IPS-20b (cell line): ENCODE data around the gene PTCH1.

Source experiments
- H3K27ac ChIP-seq: one replicate; pipeline ENCODE4 v1.5.1; 2013; ENCODE audit warnings: low read length
- H3K27me3 ChIP-seq: 2 replicates; pipeline ENCODE4 v1.6.1; 2013; ENCODE audit warnings: mild to moderate bottlenecking, low read length, inconsistent platforms; ENCODE audit not compliant: insufficient read depth
- H3K36me3 ChIP-seq: 2 replicates; pipeline ENCODE4 v1.6.1; 2013; ENCODE audit warnings: low read depth, mild to moderate bottlenecking, inconsistent platforms, low read length, moderate library complexity; ENCODE audit not compliant: insufficient read depth
- H3K4me1 ChIP-seq: 2 replicates; pipeline ENCODE4 v1.6.1; 2013; ENCODE audit warnings: mild to moderate bottlenecking, control low read depth, inconsistent platforms, low read length, moderate library complexity; ENCODE audit not compliant: insufficient read depth
- H3K4me3 ChIP-seq: 2 replicates; pipeline ENCODE4 v1.5.1; 2013; ENCODE audit warnings: mild to moderate bottlenecking, low read length, inconsistent platforms
- H3K9ac ChIP-seq: 2 replicates; pipeline ENCODE4 v1.6.1; 2013; ENCODE audit warnings: low read depth, mild to moderate bottlenecking, inconsistent platforms, low read length, moderate library complexity
- H3K9me3 ChIP-seq: 2 replicates; pipeline ENCODE4 v1.6.1; 2013; ENCODE audit warnings: mild to moderate bottlenecking, low read depth, low read length, inconsistent platforms; ENCODE audit not compliant: insufficient read depth

PTCH1 gene

DNA sequence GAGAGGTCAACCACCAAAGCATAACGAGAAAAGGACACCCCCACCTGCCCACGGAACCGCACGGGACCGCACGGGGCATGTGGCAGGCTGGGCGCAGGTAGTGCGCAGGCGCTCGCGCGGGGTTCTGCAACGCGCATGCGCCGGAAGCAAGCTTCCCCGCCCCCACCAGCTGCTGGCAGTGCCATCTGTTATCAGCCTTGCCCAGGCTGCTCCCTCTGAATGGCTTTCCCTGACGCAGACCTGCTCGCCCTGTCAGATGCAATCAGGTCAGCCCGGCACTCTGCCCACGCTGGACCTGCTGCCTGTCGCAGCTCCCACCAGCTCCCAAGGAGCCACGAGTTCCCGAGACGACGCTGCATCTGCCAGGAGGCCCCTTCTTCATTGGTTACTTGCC, 22.8 kb downstream of the PTCH1 start:
- no peaks in the 10 kb centered on the region for H3K9me3 ChIP-seq
- peaks cover 35% of the 10 kb centered on the region for H3K4me1 ChIP-seq
- H3K27me3 ChIP-seq, result no peaks in the 10 kb centered on the region
- H3K9ac ChIP-seq, result no peak overlapping the region
- no peak overlapping the region for H3K4me3 ChIP-seq
- no peak overlapping the region for H3K27ac ChIP-seq
- peaks cover 5% of the 10 kb centered on the region; the same call in 1 of the 2 replicates for H3K36me3 ChIP-seq

GRCh38 chr9:95493402-95493801, 23.4 kb downstream of the PTCH1 start:
- H3K27ac ChIP-seq, result no peak overlapping the region
- no peak overlapping the region for H3K4me3 ChIP-seq
- H3K9ac ChIP-seq, result no peak overlapping the region
- H3K4me1 ChIP-seq, result peaks cover 35% of the 10 kb centered on the region
- H3K9me3 ChIP-seq, result no peaks in the 10 kb centered on the region
- no peaks in the 10 kb centered on the region for H3K36me3 ChIP-seq
- no peaks in the 10 kb centered on the region for H3K27me3 ChIP-seq

- Histone ChIP-seq H3K4me3 (no peak overlapping the region), H3K27me3 (no peaks in the 10 kb centered on the region), H3K27ac (no peak overlapping the region), H3K36me3 (no peaks in the 10 kb centered on the region), H3K9me3 (no peaks in the 10 kb centered on the region), H3K9ac (no peak overlapping the region), H3K4me1 (peaks cover 20% of the 10 kb centered on the region; the same call in 1 of the 2 replicates)
These were observed 25.0 kb downstream of the PTCH1 start for GRCh38 chr9:95491543-95492320.

DNA sequence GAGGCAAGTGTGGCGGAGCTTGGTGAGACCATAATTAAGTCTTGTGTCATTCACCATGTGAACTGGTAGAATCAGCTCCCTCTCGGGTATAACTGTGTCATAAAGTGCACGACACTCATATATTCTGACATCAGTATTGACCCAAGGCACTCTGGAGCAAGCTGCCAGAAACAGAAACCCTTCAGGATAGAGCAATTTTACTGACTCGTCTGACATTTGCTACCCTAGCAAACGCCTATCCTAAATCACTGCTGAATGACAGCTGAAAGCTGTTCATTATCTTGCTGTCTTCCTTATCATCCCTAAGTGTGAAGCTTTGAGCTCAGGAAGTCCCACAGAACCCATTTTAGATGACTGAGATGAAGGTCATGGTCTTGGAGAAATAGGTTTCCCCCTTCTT, 27.8 kb downstream of the PTCH1 start:
- Histone ChIP-seq H3K9me3 (no peaks in the 10 kb centered on the region), H3K36me3 (peaks cover 7% of the 10 kb centered on the region), H3K4me1 (no peaks in the 10 kb centered on the region), H3K4me3 (no peak overlapping the region), H3K27me3 (no peaks in the 10 kb centered on the region), H3K27ac (no peak overlapping the region), H3K9ac (no peak overlapping the region)

- Histone ChIP-seq H3K9me3 (no peaks in the 10 kb centered on the region), H3K27me3 (no peaks in the 10 kb centered on the region), H3K9ac (no peak overlapping the region), H3K4me1 (peaks cover 13% of the 10 kb centered on the region), H3K36me3 (peaks cover 10% of the 10 kb centered on the region), H3K27ac (no peak overlapping the region), H3K4me3 (no peak overlapping the region)
These were observed 30.5 kb downstream of the PTCH1 start for GRCh38 chr9:95486318-95486717.

DNA sequence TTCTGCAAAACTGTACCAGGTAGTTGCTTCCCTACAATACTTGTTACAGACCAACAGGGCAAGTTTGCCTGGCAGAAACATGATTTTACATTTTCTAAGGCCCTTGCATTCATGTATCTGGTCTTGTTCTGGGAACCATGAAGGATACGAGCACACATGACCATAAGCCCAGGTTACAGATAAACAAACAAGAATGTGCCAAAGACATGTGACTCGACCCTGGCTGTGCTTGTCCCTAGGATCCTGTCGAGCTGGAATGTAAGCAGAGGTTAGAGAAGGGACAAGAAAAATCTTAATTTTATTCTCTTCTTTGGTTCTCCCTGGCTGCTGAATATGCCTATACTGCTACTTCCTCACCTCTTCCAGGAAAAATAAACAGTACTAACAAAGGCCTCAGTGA, 32.5 kb downstream of the PTCH1 start:
- Histone ChIP-seq H3K4me1 (peaks cover 19% of the 10 kb centered on the region), H3K9me3 (no peaks in the 10 kb centered on the region), H3K4me3 (no peak overlapping the region), H3K9ac (no peak overlapping the region), H3K27me3 (no peaks in the 10 kb centered on the region), H3K27ac (no peak overlapping the region), H3K36me3 (peaks cover 27% of the 10 kb centered on the region)

DNA sequence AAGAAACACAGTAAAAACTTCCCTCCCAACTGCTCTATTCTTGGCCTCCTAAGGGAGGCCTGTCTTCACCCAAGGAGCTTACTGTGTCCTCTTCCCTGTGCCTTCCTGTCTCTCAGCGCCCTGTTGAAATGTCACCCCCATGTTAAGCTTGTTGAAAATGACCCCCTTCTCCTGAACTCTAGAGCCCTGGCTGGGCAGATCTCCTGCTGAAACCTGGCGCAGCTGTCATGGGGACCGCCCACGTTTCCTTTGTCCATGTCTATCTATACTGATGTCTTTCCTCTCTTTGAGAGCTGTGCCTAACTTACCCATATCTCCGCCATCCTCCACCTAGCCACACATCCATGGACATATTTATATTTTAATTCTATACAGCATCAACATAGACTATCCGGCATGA, 33.3 kb downstream of the PTCH1 start:
- Histone ChIP-seq H3K27me3 (no peaks in the 10 kb centered on the region), H3K27ac (no peak overlapping the region), H3K4me1 (peaks cover 24% of the 10 kb centered on the region), H3K4me3 (no peak overlapping the region), H3K36me3 (peaks cover 35% of the 10 kb centered on the region), H3K9me3 (no peaks in the 10 kb centered on the region), H3K9ac (no peak overlapping the region)

GRCh38 chr9:95482621-95483020, 34.1 kb downstream of the PTCH1 start:
- no peak overlapping the region for H3K9ac ChIP-seq
- peaks cover 32% of the 10 kb centered on the region for H3K4me1 ChIP-seq
- no peaks in the 10 kb centered on the region for H3K27me3 ChIP-seq
- H3K36me3 ChIP-seq, result peaks cover 43% of the 10 kb centered on the region
- no peak overlapping the region for H3K27ac ChIP-seq
- H3K4me3 ChIP-seq, result no peak overlapping the region
- no peaks in the 10 kb centered on the region for H3K9me3 ChIP-seq

DNA sequence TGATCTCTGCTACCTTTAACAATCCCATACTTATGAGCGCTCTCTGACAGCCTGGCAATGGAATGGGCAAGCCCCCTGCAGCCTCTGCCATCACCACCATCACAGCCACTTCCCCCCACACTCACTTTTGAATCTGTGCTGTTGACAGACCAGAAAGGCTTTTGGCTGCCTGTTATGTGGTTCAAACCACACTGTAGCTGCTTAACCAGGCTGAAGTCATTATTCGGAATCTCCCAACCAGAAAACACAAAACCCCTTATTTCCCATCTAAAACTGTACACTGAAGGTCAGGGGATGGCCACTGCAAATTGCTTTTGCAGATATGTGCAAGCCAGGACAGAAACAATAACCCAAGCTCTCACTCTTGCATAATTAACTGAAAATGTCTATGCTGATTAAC, 35.8 kb downstream of the PTCH1 start:
- Histone ChIP-seq H3K4me3 (peak overlapping the region; percentile 37; the same call in 1 of the 2 replicates), H3K27me3 (no peaks in the 10 kb centered on the region), H3K4me1 (peaks cover 42% of the 10 kb centered on the region), H3K36me3 (peaks cover 56% of the 10 kb centered on the region), H3K9ac (peak overlapping the region; percentile 56; the same call in 1 of the 2 replicates), H3K9me3 (no peaks in the 10 kb centered on the region), H3K27ac (peak overlapping the region; percentile 25)

- Histone ChIP-seq H3K27me3 (no peaks in the 10 kb centered on the region), H3K27ac (no peak overlapping the region), H3K4me3 (no peak overlapping the region), H3K9me3 (no peaks in the 10 kb centered on the region), H3K9ac (no peak overlapping the region), H3K36me3 (peaks cover 62% of the 10 kb centered on the region), H3K4me1 (peaks cover 42% of the 10 kb centered on the region)
These were observed 36.4 kb downstream of the PTCH1 start for GRCh38 chr9:95480346-95480745.

GRCh38 chr9:95479330-95479729, 37.4 kb downstream of the PTCH1 start:
- H3K9me3 ChIP-seq, result no peaks in the 10 kb centered on the region
- H3K9ac ChIP-seq, result no peak overlapping the region
- H3K36me3 ChIP-seq, result peaks cover 72% of the 10 kb centered on the region
- H3K27ac ChIP-seq, result no peak overlapping the region
- peaks cover 42% of the 10 kb centered on the region for H3K4me1 ChIP-seq
- H3K27me3 ChIP-seq, result no peaks in the 10 kb centered on the region
- no peak overlapping the region for H3K4me3 ChIP-seq

DNA sequence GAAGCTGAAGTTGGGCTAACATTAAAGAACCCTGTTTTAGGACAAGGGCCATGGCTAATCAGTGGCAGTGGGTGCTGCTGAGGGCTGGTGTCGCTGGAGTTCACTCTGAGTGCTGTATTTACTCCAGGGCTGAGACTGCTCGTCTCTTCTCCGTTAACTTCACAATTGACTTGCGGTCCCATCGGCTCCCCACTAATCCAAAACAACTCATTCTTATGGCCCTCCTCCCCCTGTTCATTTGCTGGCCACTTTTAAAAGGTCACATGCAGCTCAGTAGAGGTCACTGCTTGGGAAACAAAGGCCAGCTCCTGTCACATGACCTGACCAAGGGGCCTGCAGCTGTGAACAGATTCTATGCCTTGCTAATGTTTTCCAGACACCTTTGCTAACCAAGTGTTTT, 38.4 kb downstream of the PTCH1 start:
- Histone ChIP-seq H3K4me1 (peaks cover 42% of the 10 kb centered on the region), H3K4me3 (no peak overlapping the region; the same call in 1 of the 2 replicates), H3K9ac (peak overlapping the region; percentile 23; the same call in 1 of the 2 replicates), H3K27me3 (no peaks in the 10 kb centered on the region), H3K27ac (no peak overlapping the region), H3K9me3 (no peaks in the 10 kb centered on the region), H3K36me3 (peaks cover 75% of the 10 kb centered on the region)
